ENCODE results near the gene CNTN5. TPM values are rescaled to one million over a fixed set of nuclear protein-coding genes. Genes with fewer than 3 reads are reported as not detected.

Gene CNTN5
- total and polyA plus RNA-seq, 2 donors: 0.07 to 0.14 TPM

GRCh38 chr11:99555486-99555885 is 534.7 kb downstream of the CNTN5 start:
- no peak overlapping the region for H3K4me3 ChIP-seq (ENCODE audit: low read length in 2 of 2)
- no peaks in the 10 kb centered on the region for H3K36me3 ChIP-seq (ENCODE audit: control insufficient read depth in 2 of 2, insufficient read depth in 2 of 2, low read length in 1 of 2)
- 85% methylated on average over 2 of the region's 2 CpGs for WGBS
- DNase-seq (ENCODE audit: low read depth in 6 of 9, low spot score in 9 of 9): no peak
- H3K9me3 ChIP-seq (ENCODE audit: control insufficient read depth in 2 of 2, insufficient read depth in 1 of 2, low read length in 1 of 2): no peaks in the 10 kb centered on the region
- H3K27me3 ChIP-seq (ENCODE audit: control insufficient read depth in 2 of 2, insufficient read depth in 1 of 2, low read length in 1 of 2): no peaks in the 10 kb centered on the region
- no peak overlapping the region for H3K27ac ChIP-seq (ENCODE audit: low read depth in 1 of 2, low read length in 1 of 2)
- no peaks in the 10 kb centered on the region for H3K4me1 ChIP-seq (ENCODE audit: control insufficient read depth in 2 of 2, insufficient read depth in 2 of 2, low read length in 2 of 2)

- H3K36me3 ChIP-seq (ENCODE audit: control insufficient read depth in 2 of 2, insufficient read depth in 2 of 2, low read length in 1 of 2): no peaks in the 10 kb centered on the region
- no peak for DNase-seq (ENCODE audit: low read depth in 6 of 9, low spot score in 9 of 9)
- H3K4me3 ChIP-seq (ENCODE audit: low read length in 2 of 2): no peak overlapping the region
- 96% methylated on average over 1 of the region's 1 CpG for WGBS
- H3K9me3 ChIP-seq (ENCODE audit: control insufficient read depth in 2 of 2, insufficient read depth in 1 of 2, low read length in 1 of 2): no peaks in the 10 kb centered on the region
- no peaks in the 10 kb centered on the region for H3K27me3 ChIP-seq (ENCODE audit: control insufficient read depth in 2 of 2, insufficient read depth in 1 of 2, low read length in 1 of 2)
- no peaks in the 10 kb centered on the region for H3K4me1 ChIP-seq (ENCODE audit: control insufficient read depth in 2 of 2, insufficient read depth in 2 of 2, low read length in 2 of 2)
- no peak overlapping the region for H3K27ac ChIP-seq (ENCODE audit: low read depth in 1 of 2, low read length in 1 of 2)
These were observed 544.6 kb downstream of the CNTN5 start for GRCh38 chr11:99565333-99565732.

- WGBS: 84% methylated on average over 4 of the region's 4 CpGs
- H3K9me3 ChIP-seq (ENCODE audit: control insufficient read depth in 2 of 2, insufficient read depth in 1 of 2, low read length in 1 of 2): no peaks in the 10 kb centered on the region
- no peak for DNase-seq (ENCODE audit: low read depth in 6 of 9, low spot score in 9 of 9)
- no peak overlapping the region for H3K4me3 ChIP-seq (ENCODE audit: low read length in 2 of 2)
- no peaks in the 10 kb centered on the region for H3K27me3 ChIP-seq (ENCODE audit: control insufficient read depth in 2 of 2, insufficient read depth in 1 of 2, low read length in 1 of 2)
- H3K27ac ChIP-seq (ENCODE audit: low read depth in 1 of 2, low read length in 1 of 2): no peak overlapping the region
- no peaks in the 10 kb centered on the region for H3K36me3 ChIP-seq (ENCODE audit: control insufficient read depth in 2 of 2, insufficient read depth in 2 of 2, low read length in 1 of 2)
- H3K4me1 ChIP-seq (ENCODE audit: control insufficient read depth in 2 of 2, insufficient read depth in 2 of 2, low read length in 2 of 2): no peaks in the 10 kb centered on the region
These were observed 546.7 kb downstream of the CNTN5 start for GRCh38 chr11:99567334-99567956.

- H3K36me3 ChIP-seq (ENCODE audit: control insufficient read depth in 2 of 2, insufficient read depth in 2 of 2, low read length in 1 of 2): no peaks in the 10 kb centered on the region
- no peaks in the 10 kb centered on the region for H3K9me3 ChIP-seq (ENCODE audit: control insufficient read depth in 2 of 2, insufficient read depth in 1 of 2, low read length in 1 of 2)
- 63% methylated on average over 1 of the region's 1 CpG for WGBS
- H3K27me3 ChIP-seq (ENCODE audit: control insufficient read depth in 2 of 2, insufficient read depth in 1 of 2, low read length in 1 of 2): no peaks in the 10 kb centered on the region
- DNase-seq (ENCODE audit: low read depth in 6 of 9, low spot score in 9 of 9): no peak
- H3K4me3 ChIP-seq (ENCODE audit: low read length in 2 of 2): no peak overlapping the region
- H3K4me1 ChIP-seq (ENCODE audit: control insufficient read depth in 2 of 2, insufficient read depth in 2 of 2, low read length in 2 of 2): no peaks in the 10 kb centered on the region
- no peak overlapping the region for H3K27ac ChIP-seq (ENCODE audit: low read depth in 1 of 2, low read length in 1 of 2)
These were observed 548.1 kb downstream of the CNTN5 start for GRCh38 chr11:99568808-99569207.

- no peaks in the 10 kb centered on the region for H3K9me3 ChIP-seq (ENCODE audit: control insufficient read depth in 2 of 2, insufficient read depth in 1 of 2, low read length in 1 of 2)
- no peak overlapping the region for H3K4me3 ChIP-seq (ENCODE audit: low read length in 2 of 2)
- no peak for DNase-seq (ENCODE audit: low read depth in 6 of 9, low spot score in 9 of 9)
- 48% methylated on average over 2 of the region's 2 CpGs for WGBS
- no peaks in the 10 kb centered on the region for H3K36me3 ChIP-seq (ENCODE audit: control insufficient read depth in 2 of 2, insufficient read depth in 2 of 2, low read length in 1 of 2)
- no peaks in the 10 kb centered on the region for H3K4me1 ChIP-seq (ENCODE audit: control insufficient read depth in 2 of 2, insufficient read depth in 2 of 2, low read length in 2 of 2)
- no peaks in the 10 kb centered on the region for H3K27me3 ChIP-seq (ENCODE audit: control insufficient read depth in 2 of 2, insufficient read depth in 1 of 2, low read length in 1 of 2)
- no peak overlapping the region for H3K27ac ChIP-seq (ENCODE audit: low read depth in 1 of 2, low read length in 1 of 2)
These were observed 550.3 kb downstream of the CNTN5 start for GRCh38 chr11:99571094-99571493.

- DNase-seq (ENCODE audit: low read depth in 6 of 9, low spot score in 9 of 9): no peak
- Histone ChIP-seq H3K4me1 (ENCODE audit: control insufficient read depth in 2 of 2, insufficient read depth in 2 of 2, low read length in 2 of 2) (no peaks in the 10 kb centered on the region), H3K9me3 (ENCODE audit: control insufficient read depth in 2 of 2, insufficient read depth in 1 of 2, low read length in 1 of 2) (peaks cover 0 to 7% of the 10 kb centered on the region in 2 donors), H3K4me3 (ENCODE audit: low read length in 2 of 2) (no peak overlapping the region), H3K27ac (ENCODE audit: low read depth in 1 of 2, low read length in 1 of 2) (no peak overlapping the region), H3K27me3 (ENCODE audit: control insufficient read depth in 2 of 2, insufficient read depth in 1 of 2, low read length in 1 of 2) (no peaks in the 10 kb centered on the region), H3K36me3 (ENCODE audit: control insufficient read depth in 2 of 2, insufficient read depth in 2 of 2, low read length in 1 of 2) (no peaks in the 10 kb centered on the region)
These were observed 564.1 kb downstream of the CNTN5 start for GRCh38 chr11:99584830-99585229.

- Histone ChIP-seq H3K27ac (ENCODE audit: low read depth in 1 of 2, low read length in 1 of 2) (no peak overlapping the region), H3K4me1 (ENCODE audit: control insufficient read depth in 2 of 2, insufficient read depth in 2 of 2, low read length in 2 of 2) (no peaks in the 10 kb centered on the region), H3K9me3 (ENCODE audit: control insufficient read depth in 2 of 2, insufficient read depth in 1 of 2, low read length in 1 of 2) (peaks cover 0 to 7% of the 10 kb centered on the region in 2 donors), H3K4me3 (ENCODE audit: low read length in 2 of 2) (no peak overlapping the region), H3K27me3 (ENCODE audit: control insufficient read depth in 2 of 2, insufficient read depth in 1 of 2, low read length in 1 of 2) (no peaks in the 10 kb centered on the region), H3K36me3 (ENCODE audit: control insufficient read depth in 2 of 2, insufficient read depth in 2 of 2, low read length in 1 of 2) (no peaks in the 10 kb centered on the region)
- DNase-seq (ENCODE audit: low read depth in 6 of 9, low spot score in 9 of 9): no peak
- WGBS: 41% methylated on average over 4 of the region's 4 CpGs
These were observed 564.9 kb downstream of the CNTN5 start for GRCh38 chr11:99585606-99586005.

GRCh38 chr11:99589771-99590170 is 569.0 kb downstream of the CNTN5 start:
- Histone ChIP-seq H3K9me3 (ENCODE audit: control insufficient read depth in 2 of 2, insufficient read depth in 1 of 2, low read length in 1 of 2) (no peaks in the 10 kb centered on the region), H3K27ac (ENCODE audit: low read depth in 1 of 2, low read length in 1 of 2) (no peak overlapping the region), H3K36me3 (ENCODE audit: control insufficient read depth in 2 of 2, insufficient read depth in 2 of 2, low read length in 1 of 2) (no peaks in the 10 kb centered on the region), H3K4me1 (ENCODE audit: control insufficient read depth in 2 of 2, insufficient read depth in 2 of 2, low read length in 2 of 2) (no peaks in the 10 kb centered on the region), H3K27me3 (ENCODE audit: control insufficient read depth in 2 of 2, insufficient read depth in 1 of 2, low read length in 1 of 2) (no peaks in the 10 kb centered on the region), H3K4me3 (ENCODE audit: low read length in 2 of 2) (no peak overlapping the region)
- 95% methylated on average over 2 of the region's 2 CpGs for WGBS
- DNase-seq (ENCODE audit: low read depth in 6 of 9, low spot score in 9 of 9): no peak

- no peaks in the 10 kb centered on the region for H3K9me3 ChIP-seq (ENCODE audit: control insufficient read depth in 2 of 2, insufficient read depth in 1 of 2, low read length in 1 of 2)
- 85% methylated on average over 4 of the region's 4 CpGs for WGBS
- no peak overlapping the region for H3K4me3 ChIP-seq (ENCODE audit: low read length in 2 of 2)
- DNase-seq (ENCODE audit: low read depth in 6 of 9, low spot score in 9 of 9): no peak
- no peaks in the 10 kb centered on the region for H3K4me1 ChIP-seq (ENCODE audit: control insufficient read depth in 2 of 2, insufficient read depth in 2 of 2, low read length in 2 of 2)
- H3K27me3 ChIP-seq (ENCODE audit: control insufficient read depth in 2 of 2, insufficient read depth in 1 of 2, low read length in 1 of 2): no peaks in the 10 kb centered on the region
- no peak overlapping the region for H3K27ac ChIP-seq (ENCODE audit: low read depth in 1 of 2, low read length in 1 of 2)
- no peaks in the 10 kb centered on the region for H3K36me3 ChIP-seq (ENCODE audit: control insufficient read depth in 2 of 2, insufficient read depth in 2 of 2, low read length in 1 of 2)
These were observed 571.5 kb downstream of the CNTN5 start for GRCh38 chr11:99592266-99592665.

GRCh38 chr11:99593197-99593596 is 572.4 kb downstream of the CNTN5 start:
- Histone ChIP-seq H3K4me1 (ENCODE audit: control insufficient read depth in 2 of 2, insufficient read depth in 2 of 2, low read length in 2 of 2) (no peaks in the 10 kb centered on the region), H3K27ac (ENCODE audit: low read depth in 1 of 2, low read length in 1 of 2) (no peak overlapping the region), H3K27me3 (ENCODE audit: control insufficient read depth in 2 of 2, insufficient read depth in 1 of 2, low read length in 1 of 2) (no peaks in the 10 kb centered on the region), H3K4me3 (ENCODE audit: low read length in 2 of 2) (no peak overlapping the region), H3K36me3 (ENCODE audit: control insufficient read depth in 2 of 2, insufficient read depth in 2 of 2, low read length in 1 of 2) (no peaks in the 10 kb centered on the region), H3K9me3 (ENCODE audit: control insufficient read depth in 2 of 2, insufficient read depth in 1 of 2, low read length in 1 of 2) (no peaks in the 10 kb centered on the region)
- WGBS: 88% methylated on average over 1 of the region's 1 CpG
- DNase-seq (ENCODE audit: low read depth in 6 of 9, low spot score in 9 of 9): no peak

All from thymus (tissue), 11 donors.